ENCODE results near the gene RIBC2.

DNA sequence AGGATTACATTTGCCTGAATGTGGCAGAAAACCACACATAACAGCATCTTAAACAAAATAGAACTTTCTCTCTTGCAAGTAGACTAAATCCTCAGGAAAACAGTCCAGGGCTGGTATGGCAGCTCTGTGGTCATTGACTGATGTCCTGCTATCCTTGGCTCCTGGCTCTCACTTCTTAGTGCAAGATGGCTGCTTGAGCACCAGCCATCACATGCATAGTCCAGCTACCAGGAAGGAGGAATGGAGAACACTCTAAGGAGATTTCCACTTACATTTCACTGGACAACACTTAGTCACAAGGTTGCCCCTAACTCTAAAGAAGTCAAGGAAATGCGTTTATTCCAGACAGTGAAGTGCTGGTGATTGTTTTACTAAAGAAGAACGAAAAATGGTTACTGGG lies 13.6 kb downstream of the RIBC2 start:
- no peak for TF ChIP-seq CTCF (IDR thresholded peaks at IDR 0.05; ENCODE audit: low read length)
- no peak for TF ChIP-seq EZH2 (IDR thresholded peaks at IDR 0.05; ENCODE audit: borderline replicate concordance, low read length)

All from OCI-LY1 (cell line).